Measurements from ENCODE around the gene ST3GAL3.
"Not testable (repeated sequence)": the region's sequence is repeated elsewhere in the genome, so short reads cannot be mapped to it uniquely, and the experiment has no call there.

The ST3GAL3 gene

DNA sequence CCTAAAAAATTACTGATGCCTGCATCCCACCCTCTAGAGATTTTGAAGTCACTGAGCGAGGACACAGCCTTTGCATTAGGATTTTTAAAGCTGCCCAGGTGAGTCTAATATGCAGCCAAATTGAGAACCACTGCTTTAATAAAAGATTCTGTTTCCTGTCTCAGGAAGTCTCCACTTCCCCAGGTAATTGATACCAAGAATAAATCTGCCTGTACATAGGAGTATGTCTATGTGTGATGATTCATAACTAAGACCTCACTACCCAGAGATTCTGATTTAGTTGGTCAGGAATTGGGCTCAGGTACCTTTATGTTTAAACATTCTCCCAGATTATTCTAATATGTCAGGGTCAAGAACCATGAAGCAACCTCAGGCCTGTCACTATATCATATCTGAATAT is 117.5 kb downstream of the ST3GAL3 start:
- FAIRE-seq, result no peak

DNA sequence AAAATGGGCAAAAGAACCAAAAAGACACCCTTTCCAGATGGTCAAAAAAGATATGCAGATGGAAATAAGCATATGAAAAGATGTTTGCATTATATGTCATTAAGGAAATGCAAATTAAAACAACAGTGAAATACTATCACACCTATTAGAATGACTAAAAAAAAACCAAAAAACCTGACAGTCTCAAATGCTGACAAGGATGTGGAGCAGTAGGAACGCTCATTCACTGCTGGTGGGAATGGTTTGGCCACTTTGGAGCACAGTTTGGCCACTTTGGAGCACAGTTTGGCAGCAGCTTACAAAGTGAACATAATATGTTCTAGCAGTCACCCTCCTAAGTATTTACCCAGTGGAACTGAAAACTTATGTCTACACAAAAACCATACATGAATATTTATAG is 121.2 kb downstream of the ST3GAL3 start:
- FAIRE-seq, result no peak

DNA sequence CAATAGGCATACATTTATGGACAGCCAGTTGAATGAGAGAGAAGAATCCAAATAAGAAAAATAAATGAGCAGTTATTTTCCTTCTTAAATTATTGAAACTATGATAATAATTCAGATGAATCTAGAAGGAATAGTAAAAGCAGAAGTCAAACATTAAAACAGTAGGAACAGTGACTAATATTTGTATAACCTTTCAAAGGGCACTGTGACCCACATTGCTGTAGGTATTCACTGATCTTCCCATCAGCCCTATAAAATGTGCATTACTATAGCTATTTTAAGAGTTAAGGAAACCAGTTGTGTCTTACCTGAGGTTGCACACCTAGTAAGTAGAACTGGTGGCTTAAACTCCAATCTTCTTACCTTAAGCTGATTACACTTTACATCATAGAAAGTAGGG is 123.5 kb downstream of the ST3GAL3 start:
- no peak for FAIRE-seq

DNA sequence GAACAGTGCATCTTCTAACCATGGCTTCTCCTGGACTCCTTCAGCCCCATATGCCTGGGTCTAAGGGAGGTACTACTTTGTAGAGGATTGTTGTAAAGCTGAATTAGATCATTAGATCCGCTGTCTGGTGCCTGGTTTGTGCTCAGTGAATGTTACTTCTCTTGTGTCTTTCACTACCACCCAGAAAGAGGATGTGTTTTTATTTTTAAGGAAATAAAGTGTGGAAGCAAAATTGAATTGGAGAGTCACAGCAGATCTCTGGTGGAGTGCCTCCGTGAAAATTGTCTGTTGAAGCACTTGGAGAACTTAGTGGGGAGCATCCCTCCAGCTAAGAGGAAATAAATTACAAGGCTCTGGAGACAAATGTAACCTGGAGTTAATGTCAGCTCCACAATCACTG is 124.5 kb downstream of the ST3GAL3 start:
- no peak for FAIRE-seq

DNA sequence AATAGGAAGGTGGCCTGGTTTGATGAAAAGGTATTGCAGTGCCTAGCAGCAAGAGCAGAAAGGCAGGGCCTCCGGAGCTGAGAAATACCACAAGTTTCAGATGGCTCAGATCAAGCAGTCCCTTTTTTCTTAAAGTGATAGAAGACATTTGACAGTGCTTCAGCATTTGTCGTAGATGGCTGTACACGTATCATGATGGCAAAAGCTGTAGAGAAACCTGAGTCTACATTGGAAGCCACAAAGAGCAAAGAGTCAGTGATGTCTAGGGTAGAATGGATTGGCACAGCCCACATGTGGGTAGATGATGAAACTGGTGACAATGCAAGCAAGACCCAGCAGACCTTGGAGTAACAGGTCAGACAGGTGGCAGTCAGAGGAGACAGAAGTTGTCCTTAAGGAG is 124.9 kb downstream of the ST3GAL3 start:
- no peak for FAIRE-seq

DNA sequence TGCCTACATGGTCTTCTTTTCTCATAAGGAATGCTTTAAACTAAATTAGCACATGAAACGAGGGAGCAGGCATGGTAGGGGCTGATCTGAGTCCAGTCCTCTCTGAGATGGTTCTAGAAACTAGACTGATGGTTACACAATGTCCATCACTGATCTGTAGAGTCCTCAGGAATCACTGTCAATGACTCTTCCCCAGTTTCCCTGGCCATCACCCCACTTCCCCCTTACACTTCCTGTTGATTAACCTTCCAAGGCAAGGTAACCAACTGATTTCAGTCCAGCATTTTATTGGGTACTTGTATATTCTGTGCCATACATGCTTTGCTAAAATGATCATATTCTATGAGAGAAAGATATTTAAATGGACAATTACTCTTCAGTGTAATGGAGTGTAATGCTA is 125.7 kb downstream of the ST3GAL3 start:
- FAIRE-seq, result no peak

DNA sequence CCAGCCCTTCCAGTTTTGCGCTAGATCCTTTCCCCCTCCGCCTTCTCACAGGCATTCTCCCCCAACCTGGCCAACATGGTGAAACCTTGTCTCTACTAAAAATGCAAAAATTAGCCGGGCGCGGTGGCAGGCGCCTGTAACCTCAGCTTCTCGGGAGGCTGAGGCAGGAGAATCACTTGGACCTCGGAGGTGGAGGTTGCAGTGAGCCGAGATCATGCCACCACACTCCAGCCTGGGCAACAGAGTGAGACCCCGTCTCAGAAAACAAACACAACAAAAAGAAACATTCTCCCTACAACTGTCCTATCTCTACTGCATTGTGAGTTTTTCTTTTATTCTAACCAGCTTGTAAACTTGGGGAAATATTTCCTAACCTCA is 126.6 kb downstream of the ST3GAL3 start:
- FAIRE-seq, result not testable (repeated sequence)

DNA sequence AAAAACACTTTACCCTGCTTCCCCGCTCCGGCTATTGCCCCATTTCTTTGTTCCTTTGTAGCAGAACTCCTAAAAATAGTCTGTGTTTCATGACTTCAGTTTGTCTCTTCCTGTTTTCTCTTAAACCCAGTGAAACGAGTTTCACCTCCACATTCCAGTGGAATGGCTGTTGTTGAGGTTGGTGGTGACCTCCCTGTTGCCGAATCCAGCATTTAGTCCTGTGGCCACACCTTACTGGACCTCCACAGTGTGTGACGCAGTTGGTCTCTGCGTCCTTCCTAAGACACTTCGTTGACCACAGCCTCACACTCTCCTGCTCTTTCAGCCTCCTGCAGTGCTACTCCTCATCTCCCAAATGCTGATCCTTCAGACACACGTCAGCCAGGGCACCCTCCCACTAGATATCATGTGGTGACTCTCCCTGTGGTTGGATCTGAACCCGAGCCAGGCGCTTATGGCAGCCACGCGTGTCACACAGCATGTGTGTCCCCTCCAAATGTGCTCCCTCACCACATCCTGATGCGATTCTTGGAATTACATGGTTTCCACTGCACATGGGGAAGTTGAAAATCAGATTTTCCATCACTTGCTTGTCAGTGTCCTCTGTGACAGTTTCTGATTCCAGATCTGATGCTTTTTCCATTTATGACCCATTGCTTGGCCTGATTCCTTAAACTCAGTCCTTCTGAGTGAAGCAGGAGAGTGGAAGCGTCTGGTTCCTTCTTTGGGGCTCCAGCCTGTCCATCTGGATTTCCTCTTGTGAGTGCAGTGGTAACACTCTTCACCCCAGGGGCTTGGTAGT is 127.1 kb downstream of the ST3GAL3 start:
- no peak for FAIRE-seq

DNA sequence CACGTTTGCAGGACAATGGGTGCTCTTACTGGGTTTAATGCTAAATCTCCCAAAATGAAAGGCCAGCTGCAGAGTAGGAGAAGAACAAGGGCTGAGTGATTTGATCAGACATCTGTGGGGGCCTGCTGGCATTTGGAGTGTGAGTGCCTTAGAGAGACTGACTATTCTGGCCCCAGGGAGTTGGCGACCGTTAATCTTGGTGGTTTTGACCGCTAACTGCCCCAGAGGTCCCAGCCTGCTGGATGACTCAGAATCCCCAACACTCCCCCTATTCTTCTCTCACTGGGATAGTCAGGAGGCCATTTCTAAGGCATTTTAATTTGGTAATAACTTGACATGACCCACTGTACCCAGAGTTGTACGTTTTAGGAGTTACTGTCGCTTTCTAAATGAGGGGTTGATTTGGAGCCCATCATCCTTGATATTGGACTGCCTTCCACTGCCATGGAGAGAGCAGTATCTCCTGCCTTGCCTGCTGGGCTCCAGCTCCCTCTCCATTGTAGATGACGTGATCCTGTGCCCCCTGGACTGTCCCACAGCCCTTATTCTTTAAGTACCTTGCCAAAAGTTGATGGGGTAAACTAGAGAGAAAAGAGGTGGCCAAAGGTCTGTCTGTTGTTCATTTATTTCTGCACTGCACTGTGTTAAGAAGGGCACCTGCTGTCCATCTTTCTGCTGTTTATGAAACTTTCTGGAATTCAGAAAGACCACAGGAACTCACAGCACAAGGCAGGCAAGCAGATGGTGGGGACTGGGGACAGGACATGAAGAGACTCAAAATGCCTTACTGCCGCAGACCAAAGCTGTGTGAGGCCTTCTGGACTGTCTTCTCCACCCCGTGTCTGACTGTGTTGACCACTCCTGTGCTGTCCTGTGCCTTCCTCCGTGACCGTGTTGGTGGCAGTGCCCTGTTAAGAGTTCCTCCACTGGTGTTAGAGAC is 128.0 kb downstream of the ST3GAL3 start:
- FAIRE-seq, result no peak

DNA sequence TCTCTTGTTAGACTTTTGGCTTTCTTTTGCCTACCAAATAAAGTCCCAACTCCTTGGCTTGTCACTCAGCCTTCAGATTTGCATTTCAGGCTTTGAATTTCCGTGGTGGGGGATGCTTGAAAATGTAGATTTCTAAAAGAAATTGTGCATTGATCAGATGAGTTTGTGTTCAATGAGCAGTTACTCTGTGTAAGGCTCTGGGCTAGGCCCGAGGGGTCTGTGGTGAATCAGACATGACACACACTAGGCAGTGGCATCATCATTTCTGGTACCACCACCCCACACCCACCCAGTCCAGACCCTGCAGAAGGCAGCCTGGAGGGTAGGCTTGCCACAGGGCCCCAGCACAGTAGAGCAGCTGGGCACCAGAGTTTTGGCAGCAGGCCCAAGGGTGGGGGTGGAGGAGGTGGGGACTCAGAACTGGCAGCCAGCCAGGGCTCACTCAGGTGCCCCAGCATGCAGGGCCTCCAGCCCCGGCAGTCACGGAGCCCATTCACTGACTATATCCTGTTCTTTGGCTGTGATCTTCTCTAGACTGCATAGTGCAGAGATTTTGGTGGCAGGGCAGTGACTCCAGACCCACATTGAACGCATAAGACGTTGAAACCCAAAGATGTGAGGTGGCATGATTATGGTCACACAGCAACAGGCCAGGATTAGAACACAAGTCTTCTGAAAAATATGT is 129.1 kb downstream of the ST3GAL3 start:
- FAIRE-seq, result no peak

DNA sequence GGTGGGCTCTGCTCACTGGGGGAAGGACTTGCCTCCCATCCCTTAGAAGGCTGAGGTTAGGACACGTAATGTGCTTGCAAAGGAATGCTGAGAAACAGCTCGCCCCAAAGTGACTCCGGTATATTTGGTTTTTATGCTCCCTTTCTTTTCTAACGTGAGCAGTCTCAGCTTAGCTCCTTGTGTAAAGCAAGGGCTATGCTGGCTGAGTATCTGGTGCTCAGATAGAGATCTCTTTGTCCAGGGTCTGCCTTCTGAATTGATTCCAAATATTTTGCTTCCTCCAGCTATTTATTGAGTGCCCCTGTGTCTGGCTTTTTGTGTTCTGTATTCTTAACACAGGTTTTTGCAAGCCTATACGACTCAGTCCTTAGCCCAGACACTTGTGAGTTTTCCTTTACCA is 131.7 kb downstream of the ST3GAL3 start:
- no peak for FAIRE-seq

DNA sequence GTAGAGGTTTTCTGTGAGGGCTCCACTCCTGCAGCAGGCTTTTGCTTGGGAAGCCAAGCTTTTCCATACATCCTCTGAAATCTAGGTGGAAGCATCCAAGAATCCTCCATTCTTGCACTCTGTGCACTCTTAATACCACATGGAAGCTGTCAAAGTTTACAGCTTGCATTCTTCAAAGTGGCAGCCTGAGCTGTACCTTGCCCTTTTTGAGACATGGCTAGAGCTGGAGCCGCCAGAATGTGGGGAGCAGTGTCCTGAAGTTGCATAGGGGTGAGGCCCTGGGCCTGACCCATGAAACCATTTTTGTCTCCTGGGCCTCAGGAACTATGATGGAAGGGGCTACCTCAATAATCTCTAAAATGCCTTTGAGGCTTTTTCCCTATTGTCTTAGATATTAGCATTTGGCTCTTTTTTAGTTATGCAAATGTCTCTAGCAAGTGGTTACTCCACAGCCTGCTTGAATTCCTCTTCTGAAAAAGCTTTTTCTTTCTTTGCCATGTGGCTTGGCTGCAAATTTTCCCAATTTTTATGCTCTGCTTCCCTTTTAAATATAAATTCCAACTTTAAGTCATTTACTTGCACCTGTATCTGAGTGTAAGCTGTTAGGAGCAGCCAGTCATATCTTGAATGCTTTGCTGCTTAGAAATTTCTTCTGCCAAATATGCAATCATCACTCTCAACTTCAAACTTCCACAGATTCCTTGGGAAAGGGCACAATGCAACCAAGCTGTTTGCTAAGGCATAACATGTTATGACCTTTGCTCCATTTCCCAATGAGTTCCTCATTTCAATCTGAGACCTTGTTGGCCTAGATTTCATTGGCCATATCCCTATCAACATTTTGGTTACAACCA is 134.2 kb downstream of the ST3GAL3 start:
- FAIRE-seq, result no peak

DNA sequence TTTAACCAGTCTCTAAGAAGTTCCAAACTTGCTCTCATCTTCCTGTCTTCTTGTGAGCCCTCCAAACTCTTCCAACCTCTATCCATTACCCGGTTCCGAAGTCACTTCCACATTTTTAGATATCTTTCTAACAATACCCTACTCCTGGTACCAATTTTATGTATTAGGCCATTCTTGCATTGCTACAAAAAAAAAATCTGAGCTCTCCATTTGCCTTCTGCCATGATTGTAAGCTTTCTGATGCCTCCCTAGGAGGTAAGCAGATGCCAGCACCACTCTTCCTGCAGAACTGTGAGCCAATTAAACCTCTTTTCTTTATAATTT is 134.8 kb downstream of the ST3GAL3 start:
- no peak for FAIRE-seq

DNA sequence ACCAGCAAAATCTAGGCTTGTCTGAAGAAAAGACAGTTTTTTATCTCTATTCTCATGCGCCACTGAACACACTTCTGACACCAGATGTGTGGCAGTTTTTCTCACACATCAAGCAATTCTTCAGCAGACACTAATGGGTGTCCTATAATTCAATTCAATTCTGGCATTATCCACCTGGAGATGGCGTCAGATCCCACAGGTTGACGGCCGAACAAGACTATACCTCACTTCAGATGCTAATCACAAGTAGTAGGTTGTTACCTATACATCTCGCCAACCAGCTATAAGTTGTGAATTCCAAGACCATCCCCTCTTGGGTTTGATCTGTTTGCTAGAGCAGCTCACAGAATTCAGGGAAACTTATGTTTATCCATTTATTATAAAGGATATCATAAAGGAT is 136.3 kb downstream of the ST3GAL3 start:
- no peak for FAIRE-seq

DNA sequence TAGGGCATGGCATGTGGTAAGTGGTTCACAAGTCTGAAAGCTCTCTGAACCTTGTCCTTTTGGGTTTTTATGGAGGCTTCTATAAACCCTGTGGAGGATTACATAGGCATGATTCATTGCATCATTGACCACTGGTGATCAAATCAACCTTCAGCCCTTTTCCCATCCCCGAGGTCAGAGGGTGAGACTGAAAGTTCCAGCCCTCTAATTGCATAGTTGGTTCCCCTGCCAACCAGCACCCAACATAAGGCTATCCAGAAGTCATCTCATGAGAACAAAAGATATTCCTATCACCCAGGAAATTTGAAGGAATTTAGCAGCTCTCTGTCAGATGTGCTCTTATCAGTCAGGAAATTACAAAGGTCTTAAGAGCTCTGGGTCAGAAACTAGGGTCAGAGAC is 136.8 kb downstream of the ST3GAL3 start:
- FAIRE-seq, result no peak

DNA sequence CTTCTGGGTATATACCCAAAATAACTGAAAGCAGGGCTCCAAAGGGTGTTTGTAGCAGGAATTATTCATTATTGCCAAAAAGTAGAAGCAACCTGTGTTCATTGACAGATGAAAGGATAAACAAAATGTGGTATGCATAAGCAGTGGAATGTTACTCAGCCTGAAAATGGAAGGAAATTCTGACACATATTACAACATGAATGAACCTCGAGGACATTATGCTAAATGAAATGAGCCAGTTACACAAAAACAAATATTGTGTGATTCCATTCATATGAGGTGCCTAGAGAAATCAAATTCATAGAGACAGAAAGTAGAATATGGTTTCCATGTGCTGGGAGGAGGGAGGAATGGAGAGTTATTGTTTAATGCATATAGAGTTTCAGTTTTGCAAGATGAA is 140.0 kb downstream of the ST3GAL3 start:
- no peak for FAIRE-seq

DNA sequence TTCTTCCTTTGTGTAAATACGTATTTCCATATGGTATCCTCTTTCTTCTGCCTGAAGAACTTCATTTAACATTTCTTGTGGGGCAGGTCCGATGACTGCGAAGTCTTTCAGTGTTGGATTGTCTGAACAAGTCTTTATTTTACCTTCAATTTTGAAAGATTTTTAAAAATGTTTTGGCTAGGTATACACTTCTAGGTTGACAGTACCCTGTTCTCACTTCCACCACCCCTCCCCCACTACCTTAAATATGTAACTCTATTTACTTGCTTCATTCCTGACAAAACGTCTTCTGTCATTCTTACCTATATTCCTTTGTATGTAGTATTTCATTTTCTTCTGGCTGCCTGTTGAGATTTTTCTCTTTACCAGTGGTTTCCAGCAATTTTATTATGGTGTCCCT is 140.5 kb downstream of the ST3GAL3 start:
- FAIRE-seq, result no peak

DNA sequence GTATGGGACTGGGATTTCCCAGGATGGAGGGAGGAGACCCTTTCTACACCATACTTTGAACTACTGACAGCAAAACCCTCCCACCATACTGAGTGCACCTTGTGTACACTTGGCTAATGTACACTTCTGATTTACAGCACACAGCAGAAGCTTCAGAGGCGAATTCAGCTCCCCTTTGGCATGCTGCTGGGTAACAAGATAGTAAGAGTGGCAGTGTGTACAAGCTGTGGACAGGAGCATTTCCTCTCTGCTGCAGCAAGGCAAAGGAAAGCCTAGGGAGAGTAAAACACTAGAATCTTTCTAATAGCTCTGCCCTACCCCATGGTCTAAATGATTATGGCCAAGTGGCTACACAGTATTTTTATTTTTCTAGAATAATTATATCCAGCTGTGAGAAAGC is 142.3 kb downstream of the ST3GAL3 start:
- no peak for FAIRE-seq

DNA sequence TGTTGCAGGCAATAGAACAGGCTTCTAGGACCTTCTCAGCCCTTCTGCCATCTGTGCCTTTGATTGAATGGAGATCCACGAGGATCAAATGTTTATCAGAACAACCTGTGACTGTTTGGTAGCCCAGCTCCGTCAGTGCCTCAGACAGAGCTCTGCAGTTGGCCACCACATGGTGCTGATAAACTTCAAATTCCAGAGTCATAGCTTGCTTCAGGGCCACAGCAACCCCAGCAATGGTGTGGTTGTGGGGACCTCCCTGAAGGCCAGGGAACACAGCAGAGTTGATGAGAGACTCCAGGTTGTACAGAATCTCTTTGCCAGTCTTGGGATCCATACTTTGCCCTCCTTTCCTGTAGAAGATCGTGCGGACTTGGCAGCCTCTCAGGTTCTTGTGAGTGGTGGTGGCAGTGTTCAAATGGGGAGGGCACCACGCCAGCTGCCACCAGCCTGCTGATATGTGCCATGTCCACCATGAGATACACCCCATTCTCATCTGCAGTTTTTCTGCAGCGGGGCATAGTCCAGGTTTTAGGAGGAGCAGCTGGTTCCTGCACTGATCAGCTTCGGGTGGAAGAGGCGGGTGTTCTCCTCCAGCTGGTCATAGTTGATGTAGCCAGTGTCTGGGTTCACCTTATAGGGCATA is 143.4 kb downstream of the ST3GAL3 start:
- FAIRE-seq, result no peak

DNA sequence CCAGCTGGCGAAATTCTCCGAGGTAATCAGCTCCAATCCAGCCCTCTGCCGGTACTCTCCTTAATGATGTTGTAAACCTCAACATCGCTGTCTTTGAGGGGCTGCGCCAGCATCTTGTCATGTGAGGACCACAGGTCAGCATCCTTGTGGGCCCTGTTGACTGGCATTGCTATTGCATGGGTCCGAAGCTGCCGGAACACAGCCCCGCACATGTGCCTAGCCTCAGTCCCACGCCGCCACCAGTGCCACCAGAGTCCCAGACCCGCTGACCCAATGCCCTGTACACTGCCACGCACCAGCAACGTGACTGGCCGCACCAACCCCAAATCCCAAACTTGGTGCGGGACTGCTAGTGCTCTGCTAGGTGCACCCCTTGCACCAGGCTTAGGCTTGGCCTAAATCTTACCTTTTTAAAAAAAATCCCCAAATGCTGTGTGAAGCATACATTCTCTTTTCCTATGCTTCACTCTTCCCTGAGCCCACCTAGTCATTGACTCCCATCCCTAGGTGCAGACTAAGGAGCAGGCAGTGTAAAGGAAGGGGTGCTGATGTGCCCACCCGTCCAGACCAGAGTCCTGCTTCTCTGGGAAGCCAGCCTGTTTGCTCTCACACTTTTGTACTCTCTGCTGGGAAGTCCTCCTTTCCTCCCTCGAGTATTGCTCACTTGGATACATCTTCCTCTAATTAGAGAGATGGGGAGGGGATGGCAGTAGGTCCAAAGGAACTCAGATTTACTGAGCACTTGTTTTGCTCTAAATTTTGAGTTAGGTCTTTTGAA is 144.4 kb downstream of the ST3GAL3 start:
- no peak for FAIRE-seq
